Activated T-helper 1 cell treated with anti-CD3 and anti-CD28 coated beads, Interleukin-2, amount 50 U/mL, for 16 hours (primary cell): ENCODE results near the gene SLC25A39.
A peak's percentile ranks its signal among the peaks of the same experiment; 100 is the strongest.
"Not testable (repeated sequence)": the region's sequence is repeated elsewhere in the genome, so short reads cannot be mapped to it uniquely, and the experiment has no call there.

Experiments used
- DNase-seq, 2 donors: peaks; one replicate each; pipeline ENCODE4 v3.0.0-alpha.2; 2020; ENCODE audit warnings: low read depth in 1 of 2, low spot score in 1 of 2

SLC25A39 gene

DNA sequence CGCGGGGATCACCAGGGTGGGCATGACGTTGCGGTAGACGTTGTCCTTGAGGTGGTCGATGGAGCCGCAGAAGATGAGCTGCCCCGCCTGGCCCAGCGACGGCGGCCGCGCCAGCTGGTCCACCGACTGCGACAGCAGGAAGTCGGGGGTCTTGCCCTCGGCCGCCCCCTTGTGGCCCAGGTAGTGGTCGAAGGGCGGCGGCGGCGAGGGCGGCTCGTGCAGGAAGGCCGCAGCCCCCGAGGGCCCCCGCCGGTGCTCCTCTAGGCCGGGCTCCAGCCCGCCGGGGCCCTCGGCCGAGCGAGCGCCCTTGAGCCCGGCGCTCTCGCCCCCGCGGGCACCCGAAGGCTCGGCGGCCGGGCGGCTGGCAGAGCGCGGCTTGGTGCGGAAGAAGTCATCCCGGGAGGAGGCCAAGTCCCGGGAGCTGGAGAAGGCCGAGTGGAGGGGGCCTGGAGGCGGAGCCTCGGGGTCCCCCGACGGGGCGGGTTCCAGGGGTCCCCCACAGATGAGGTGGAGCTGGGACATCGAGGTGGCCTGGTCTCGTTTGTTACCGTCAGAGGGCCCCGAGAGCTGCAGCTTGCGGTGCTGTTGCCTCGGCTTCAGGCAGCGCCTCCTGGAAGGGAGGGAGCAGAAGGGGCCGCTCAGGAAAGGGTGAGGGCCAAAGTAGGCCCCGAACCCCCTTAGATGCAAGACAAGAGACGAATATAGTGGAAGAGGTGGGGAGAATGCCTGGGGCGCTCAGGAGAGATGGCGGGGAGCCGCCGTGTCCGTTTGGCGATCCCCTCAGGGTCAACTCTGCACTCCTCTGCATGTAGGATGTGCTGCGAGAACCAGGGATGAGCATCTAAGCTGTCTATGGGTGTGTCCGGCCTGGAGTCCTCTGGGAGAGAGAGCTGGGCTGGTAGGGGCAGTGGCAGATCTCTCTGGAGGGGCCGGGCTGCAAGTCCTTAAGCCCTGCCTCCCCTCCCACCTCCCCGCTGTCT, 30.2 kb upstream of the SLC25A39 start:
- DNase-seq = peak; percentile 42 to 48

DNA sequence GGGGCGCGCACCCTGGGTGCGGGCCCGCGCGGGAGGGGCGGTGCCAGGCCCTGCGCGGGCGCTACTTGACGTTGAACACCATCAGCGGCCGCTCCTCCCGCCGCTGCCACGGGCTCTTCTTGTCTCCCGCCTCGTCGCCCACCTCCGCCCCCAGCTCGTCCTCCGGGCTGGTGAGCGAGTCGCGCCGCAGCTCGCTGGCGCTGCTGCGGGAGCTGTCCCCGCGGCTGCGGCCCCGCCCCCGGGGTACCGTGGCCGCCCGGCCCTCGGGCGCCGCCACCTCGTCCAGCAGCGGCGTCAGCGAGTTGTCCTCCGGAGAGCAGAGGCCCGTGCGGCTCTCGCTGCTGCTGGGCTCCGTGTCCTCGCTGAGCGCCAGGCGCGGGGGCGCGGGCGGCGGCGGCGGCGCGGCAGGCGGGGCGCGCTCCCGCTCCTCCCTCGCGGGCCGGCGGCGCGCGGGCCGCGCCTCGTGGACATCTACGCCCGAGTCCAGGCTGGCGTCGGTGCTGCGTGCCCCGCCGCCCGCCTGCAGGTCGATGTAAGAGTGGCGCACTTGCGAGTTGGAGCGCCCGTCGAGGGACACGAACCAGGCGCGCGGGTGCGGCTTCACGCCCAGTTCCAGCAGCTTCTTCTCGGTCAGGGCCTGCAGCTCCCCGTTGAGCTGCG, 29.2 kb upstream of the SLC25A39 start:
- no peak for DNase-seq

DNA sequence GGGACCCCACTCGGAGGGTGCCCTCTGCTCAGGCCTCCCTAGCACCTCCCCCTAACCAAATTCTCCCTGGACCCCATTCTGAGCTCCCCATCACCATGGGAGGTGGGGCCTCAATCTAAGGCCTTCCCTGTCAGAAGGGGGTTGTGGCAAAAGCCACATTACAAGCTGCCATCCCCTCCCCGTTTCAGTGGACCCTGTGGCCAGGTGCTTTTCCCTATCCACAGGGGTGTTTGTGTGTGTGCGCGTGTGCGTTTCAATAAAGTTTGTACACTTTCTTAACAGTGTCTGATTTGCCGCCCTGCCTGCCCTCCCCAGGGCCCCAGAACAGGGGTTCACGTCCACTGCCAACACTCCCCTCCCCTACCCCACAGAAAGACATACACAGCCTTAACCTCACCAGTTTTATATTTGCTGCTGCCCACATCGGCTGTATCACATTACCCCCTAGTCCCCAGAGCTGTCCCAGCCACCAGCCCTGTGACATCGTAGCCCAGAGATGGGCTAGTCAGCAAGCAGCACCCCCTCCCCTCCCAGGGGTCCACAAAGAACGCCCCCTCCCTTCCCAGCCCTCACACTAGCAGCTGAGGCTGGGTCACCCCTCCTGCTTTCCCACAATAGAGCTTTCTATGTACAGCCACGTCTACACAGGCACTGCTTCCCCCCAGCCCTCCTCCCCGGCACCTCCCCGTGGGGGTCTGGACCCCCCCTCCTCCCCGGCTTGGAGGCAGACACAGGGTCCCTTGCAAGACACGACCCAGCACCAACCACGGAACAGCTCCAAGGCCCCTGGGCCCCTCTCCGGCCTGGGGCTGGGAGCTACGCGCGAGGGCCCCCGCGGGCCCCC, 28.4 kb upstream of the SLC25A39 start:
- DNase-seq = no peak

DNA sequence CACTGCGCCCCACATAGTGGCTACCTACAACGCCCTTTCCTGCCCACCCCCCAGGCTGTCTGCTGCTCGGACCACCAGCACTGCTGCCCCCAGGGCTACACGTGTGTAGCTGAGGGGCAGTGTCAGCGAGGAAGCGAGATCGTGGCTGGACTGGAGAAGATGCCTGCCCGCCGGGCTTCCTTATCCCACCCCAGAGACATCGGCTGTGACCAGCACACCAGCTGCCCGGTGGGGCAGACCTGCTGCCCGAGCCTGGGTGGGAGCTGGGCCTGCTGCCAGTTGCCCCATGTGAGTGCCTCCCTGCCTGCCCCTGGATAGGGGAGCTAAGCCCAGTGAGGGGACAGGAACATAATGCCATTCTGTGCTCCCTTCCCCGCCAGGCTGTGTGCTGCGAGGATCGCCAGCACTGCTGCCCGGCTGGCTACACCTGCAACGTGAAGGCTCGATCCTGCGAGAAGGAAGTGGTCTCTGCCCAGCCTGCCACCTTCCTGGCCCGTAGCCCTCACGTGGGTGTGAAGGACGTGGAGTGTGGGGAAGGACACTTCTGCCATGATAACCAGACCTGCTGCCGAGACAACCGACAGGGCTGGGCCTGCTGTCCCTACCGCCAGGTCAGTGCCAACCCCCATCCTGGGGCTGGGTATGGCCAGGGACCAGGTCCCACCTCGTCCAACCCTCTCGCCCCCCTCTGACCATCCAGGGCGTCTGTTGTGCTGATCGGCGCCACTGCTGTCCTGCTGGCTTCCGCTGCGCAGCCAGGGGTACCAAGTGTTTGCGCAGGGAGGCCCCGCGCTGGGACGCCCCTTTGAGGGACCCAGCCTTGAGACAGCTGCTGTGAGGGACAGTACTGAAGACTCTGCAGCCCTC, 27.6 kb upstream of the SLC25A39 start:
- DNase-seq = no peak

DNA sequence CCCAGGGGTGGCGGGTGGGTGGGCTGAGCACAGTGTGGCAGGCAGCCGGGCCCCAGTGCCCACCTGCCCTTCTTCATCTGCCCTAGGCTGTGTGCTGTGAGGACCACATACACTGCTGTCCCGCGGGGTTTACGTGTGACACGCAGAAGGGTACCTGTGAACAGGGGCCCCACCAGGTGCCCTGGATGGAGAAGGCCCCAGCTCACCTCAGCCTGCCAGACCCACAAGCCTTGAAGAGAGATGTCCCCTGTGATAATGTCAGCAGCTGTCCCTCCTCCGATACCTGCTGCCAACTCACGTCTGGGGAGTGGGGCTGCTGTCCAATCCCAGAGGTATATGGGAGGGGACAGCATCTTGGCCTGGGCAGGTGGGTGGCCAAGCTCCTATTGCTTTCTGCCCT, 26.8 kb upstream of the SLC25A39 start:
- DNase-seq = no peak

- DNase-seq = peak; percentile 40 to 55
These were observed 26.2 kb upstream of the SLC25A39 start for GRCh38 chr17:44350733-44351226.

DNA sequence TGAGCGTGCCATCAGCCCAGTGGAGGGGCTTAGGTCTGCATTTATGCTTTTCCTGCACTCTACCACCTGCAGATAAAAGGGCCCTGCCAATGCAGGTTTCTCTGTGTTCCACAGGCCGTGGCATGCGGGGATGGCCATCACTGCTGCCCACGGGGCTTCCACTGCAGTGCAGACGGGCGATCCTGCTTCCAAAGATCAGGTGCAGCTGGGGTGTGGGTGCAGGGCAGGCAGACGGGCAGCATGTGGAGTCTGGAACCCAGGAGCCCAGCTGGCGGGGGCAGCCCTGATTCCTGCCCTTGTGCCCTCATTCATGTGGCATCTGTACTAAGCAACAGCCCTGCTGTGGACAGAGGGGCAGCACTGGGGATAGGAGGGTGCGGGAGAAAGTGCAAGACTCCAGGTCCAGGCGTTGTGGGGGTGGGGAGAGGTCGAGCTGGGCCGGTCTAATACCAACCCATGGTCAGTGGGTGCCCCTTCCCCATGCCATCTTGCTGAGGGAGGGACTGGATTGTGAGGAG, 25.0 kb upstream of the SLC25A39 start:
- DNase-seq = no peak

GRCh38 chr17:44348988-44349364, 24.4 kb upstream of the SLC25A39 start:
- no peak for DNase-seq

DNA sequence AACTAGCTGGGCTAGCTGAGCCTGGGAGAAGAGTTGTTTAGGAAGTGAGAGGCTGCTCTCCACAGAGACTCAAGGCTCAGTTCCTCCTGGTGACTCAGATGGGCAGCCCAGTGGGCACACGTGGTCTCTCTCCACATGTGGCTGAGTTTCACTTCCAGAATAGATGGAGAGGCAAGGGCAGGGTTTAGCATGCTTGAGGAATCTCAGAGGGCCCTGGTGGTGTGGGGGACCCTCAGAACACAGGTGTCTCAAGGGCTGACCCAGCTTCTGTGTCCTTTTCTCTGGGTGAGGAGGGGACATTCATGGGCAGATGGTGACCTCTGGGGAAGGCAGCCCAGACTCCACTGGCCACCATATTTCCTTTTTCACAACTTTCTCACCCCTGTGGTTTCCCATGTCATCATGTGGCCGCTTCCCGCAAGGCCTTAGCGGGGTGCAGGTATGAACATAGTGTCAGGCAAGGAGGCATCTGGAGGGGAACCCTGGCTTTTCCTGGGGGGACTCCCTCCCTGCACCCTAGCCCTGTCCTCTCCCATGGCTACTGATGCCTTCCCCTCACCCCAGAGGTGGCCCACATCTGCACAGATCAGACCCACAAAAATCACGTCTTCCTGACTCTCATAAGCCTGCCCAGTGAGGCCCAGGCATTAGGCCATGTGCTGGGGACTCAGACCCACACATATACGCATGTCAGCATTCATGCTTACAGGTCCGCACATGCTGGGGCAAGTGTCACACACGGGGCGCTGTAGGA, 23.8 kb upstream of the SLC25A39 start:
- DNase-seq = no peak

DNA sequence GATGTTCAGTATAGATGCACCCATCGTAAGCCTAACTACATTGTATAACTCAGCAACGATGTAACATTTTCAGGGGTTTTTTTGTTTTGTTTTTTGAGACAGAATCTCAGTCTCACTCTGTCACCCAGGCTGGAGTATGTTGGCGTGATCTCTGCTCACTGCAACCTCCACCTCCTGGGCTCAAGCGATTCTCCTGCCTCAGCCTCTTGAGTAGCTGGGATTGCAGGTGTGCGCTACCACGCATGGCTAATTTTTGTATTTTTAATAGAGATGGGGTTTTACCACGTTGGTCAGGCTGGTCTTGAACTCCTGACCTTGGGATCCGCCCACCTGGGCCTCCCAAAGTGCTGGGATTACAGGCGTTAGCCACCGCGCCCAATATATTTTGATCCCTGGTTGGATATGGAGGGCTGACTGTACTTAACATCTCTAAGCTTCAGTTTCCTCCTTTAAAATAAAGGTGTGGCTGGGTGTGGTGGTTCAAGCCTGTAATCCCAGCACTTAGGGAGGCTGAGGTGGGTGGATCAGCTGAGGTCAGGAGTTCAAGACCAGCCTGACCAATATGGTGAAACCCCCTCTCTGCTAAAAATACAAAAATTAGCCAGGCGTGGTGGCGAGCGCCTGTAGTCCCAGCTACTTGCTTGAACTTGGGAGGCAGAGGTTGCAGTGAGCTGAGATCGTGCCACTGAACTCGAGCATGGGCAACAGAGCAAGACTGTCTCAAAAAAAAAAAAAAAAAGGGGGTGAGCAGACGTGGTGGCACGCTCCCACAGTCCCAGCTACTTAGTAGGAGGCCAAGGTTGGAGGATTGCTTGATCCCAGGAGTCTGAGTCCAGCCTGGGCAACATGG, 22.8 kb upstream of the SLC25A39 start:
- DNase-seq = not testable (repeated sequence)

DNA sequence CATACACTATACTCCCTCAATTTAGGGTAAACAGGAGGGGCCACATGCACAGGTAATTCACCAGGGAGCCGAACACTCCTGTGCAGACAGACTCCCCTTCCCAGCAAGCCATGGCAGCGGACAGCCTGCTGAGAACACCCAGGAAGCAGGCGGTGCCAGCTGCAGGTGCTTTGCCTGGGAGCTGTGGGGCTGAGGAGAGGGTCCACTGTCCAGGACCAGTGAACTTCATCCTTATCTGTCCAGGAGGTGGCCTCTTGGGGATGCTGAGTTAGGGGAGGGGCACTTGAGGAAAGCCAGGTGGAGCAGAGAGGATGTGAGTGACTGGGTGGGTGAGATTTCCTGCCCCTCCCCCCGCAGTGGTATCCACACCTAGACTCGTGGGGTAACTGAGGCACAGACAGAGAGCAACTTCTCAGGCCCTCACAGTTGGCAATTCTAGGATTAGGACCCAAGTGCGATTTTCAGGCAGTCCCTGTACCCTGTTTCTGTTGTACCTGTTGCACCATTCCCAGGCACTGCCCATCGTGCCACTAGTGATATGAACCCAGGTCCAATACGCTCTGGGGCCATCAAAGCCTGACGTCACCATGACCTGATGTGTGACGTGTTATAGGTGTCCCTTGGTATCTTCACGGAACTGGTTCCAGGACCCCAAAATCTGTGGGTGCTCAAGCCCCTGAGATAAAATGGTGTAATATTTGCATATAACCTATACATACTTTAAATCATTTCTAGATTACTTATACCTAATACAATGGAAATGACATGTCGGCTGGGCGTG, 21.6 kb upstream of the SLC25A39 start:
- DNase-seq = no peak

- no peak for DNase-seq
These were observed 20.9 kb upstream of the SLC25A39 start for GRCh38 chr17:44345454-44346026.

DNA sequence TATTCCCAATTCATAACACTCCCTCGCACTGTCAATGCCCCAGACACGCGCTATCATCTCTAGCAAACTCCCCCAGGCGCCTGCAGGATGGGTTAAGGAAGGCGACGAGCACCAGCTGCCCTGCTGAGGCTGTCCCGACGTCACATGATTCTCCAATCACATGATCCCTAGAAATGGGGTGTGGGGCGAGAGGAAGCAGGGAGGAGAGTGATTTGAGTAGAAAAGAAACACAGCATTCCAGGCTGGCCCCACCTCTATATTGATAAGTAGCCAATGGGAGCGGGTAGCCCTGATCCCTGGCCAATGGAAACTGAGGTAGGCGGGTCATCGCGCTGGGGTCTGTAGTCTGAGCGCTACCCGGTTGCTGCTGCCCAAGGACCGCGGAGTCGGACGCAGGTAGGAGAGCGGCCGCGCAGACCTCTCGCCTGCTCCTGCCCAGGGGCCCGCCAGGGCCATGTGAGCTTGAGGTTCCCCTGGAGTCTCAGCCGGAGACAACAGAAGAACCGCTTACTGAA, 20.4 kb upstream of the SLC25A39 start, which contains the start of gene GRN:
Gene GRN, plus strand, starts transcription at position 364 of the 515 bp plus-strand sequence. CDS start 3,863 bp downstream, outside the sequence.
- peak; percentile 67 to 71 for DNase-seq

- DNase-seq = no peak
These were observed 19.0 kb upstream of the SLC25A39 start for GRCh38 chr17:44343510-44344209.

DNA sequence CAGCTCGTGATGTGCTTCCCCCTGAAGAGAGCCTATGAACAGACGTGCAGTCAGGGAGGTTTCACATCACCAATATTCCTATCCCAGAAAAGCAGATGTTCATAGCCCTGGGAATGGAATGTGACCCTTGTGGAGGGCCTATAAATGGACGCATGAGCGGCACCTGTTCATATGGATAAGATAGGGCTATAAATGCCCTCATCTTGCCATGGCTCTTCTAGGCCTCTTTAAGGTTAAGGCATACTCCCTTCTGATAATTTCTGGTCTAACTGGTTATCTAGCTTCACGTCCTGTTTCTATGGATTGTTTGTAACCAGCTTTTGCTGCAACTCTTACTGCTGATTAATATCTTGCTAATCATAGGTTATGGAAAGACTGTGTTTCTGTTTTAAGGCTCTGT, 15.9 kb upstream of the SLC25A39 start:
- DNase-seq = not testable (repeated sequence)

- DNase-seq = no peak
These were observed 14.1 kb upstream of the SLC25A39 start for GRCh38 chr17:44338702-44339101.
